Measurements from ENCODE around the gene EME1. TPM values are rescaled to one million over a fixed set of nuclear protein-coding genes. Genes with fewer than 3 reads are reported as not detected.

EME1 gene
- total and polyA plus RNA-seq, 2 experiments from 2014 or later = 14.4 to 15.9 TPM

- TF ChIP-seq REST (IDR thresholded peaks at IDR 0.05; ENCODE audit: unreplicated experiment) (no peak), POLR2AphosphoS5 (IDR thresholded peaks at IDR 0.05; ENCODE audit: low read depth) (no peak), STAT1 (IDR thresholded peaks at IDR 0.05; ENCODE audit: unreplicated experiment) (no peak), ETS1 (IDR thresholded peaks at IDR 0.05) (no peak), ZNF331 (CRISPR knock-in tag; IDR thresholded peaks at IDR 0.05; ENCODE audit: low read depth) (no peak)
Measured at GRCh38 chr17:50386510-50386909, 13.5 kb downstream of the EME1 start (continued).

GRCh38 chr17:50388728-50389127, 15.7 kb downstream of the EME1 start:
- Histone ChIP-seq H3K27me3 (ENCODE audit: insufficient read depth) (no peaks in the 10 kb centered on the region), H3K4me1 (ENCODE audit: insufficient read depth) (no peaks in the 10 kb centered on the region), H3F3A (replicated peaks; ENCODE audit: low read depth) (no peaks in the 10 kb centered on the region), H4K20me1 (replicated peaks; ENCODE audit: insufficient read depth) (peaks cover 16% of the 10 kb centered on the region), H3K36me3 (ENCODE audit: insufficient read depth) (peaks cover 52% of the 10 kb centered on the region), H3K79me2 (replicated peaks; ENCODE audit: insufficient read depth) (no peaks in the 10 kb centered on the region; the same call in 1 of the 2 replicates), H3K4me3 (no peak overlapping the region), H3K9me2 (ENCODE audit: insufficient read depth) (no peaks in the 10 kb centered on the region), H3K27ac (ENCODE audit: low read depth) (no peak overlapping the region), H3K4me2 (no peak overlapping the region), H2AFZ (no peak overlapping the region)
- no peak overlapping the region for H3K27ac Mint-ChIP-seq
- no peak overlapping the region for H3K4me3 Mint-ChIP-seq
- peaks cover 92% of the 10 kb centered on the region for H3K36me3 Mint-ChIP-seq (ENCODE audit: low read depth)
- peaks cover 5% of the 10 kb centered on the region for H3K27me3 Mint-ChIP-seq (ENCODE audit: insufficient read depth, low read depth, poor library complexity)
- no peak for ATAC-seq
- no peaks in the 10 kb centered on the region for H3K4me1 Mint-ChIP-seq
- no peak for DNase-seq (ENCODE audit: low spot score)
- no peaks in the 10 kb centered on the region for H3K9me3 Mint-ChIP-seq
- TF ChIP-seq CREB1 (CRISPR knock-in tag; IDR thresholded peaks at IDR 0.05; ENCODE audit: low read depth) (no peak), CTCF (conservative IDR thresholded peaks at IDR 0.05; ENCODE audit: low read depth in 2 of 2) (no peak), POLR2AphosphoS5 (IDR thresholded peaks at IDR 0.05; ENCODE audit: low read depth) (no peak), ZNF331 (CRISPR knock-in tag; IDR thresholded peaks at IDR 0.05; ENCODE audit: low read depth) (no peak), EZH2 (IDR thresholded peaks at IDR 0.05; ENCODE audit: low read depth, unreplicated experiment) (no peak), REST (IDR thresholded peaks at IDR 0.05; ENCODE audit: unreplicated experiment) (no peak), ZNF114 (CRISPR knock-in tag; IDR thresholded peaks at IDR 0.05) (no peak), NANOG (IDR thresholded peaks at IDR 0.05; ENCODE audit: borderline replicate concordance) (no peak), EZH2phosphoT487 (IDR thresholded peaks at IDR 0.05; ENCODE audit: unreplicated experiment) (no peak), STAT1 (IDR thresholded peaks at IDR 0.05; ENCODE audit: unreplicated experiment) (no peak), ETS1 (IDR thresholded peaks at IDR 0.05) (no peak)
